HL-60 (cell line): ENCODE results near the gene SBF1.
A peak's percentile ranks its signal among the peaks of the same experiment; 100 is the strongest.

ENCODE experiments used
- CTCF ChIP-seq: IDR thresholded peaks from one replicate; pipeline ENCODE4 v1.5.1; 2011; ENCODE audit warnings: low read length, control low read depth, inconsistent platforms; ENCODE audit not compliant: insufficient read depth
- POLR2AphosphoS5 ChIP-seq: IDR thresholded peaks from 2 replicates; pipeline ENCODE4 v1.6.1; 2012; ENCODE audit warnings: low read depth

DNA sequence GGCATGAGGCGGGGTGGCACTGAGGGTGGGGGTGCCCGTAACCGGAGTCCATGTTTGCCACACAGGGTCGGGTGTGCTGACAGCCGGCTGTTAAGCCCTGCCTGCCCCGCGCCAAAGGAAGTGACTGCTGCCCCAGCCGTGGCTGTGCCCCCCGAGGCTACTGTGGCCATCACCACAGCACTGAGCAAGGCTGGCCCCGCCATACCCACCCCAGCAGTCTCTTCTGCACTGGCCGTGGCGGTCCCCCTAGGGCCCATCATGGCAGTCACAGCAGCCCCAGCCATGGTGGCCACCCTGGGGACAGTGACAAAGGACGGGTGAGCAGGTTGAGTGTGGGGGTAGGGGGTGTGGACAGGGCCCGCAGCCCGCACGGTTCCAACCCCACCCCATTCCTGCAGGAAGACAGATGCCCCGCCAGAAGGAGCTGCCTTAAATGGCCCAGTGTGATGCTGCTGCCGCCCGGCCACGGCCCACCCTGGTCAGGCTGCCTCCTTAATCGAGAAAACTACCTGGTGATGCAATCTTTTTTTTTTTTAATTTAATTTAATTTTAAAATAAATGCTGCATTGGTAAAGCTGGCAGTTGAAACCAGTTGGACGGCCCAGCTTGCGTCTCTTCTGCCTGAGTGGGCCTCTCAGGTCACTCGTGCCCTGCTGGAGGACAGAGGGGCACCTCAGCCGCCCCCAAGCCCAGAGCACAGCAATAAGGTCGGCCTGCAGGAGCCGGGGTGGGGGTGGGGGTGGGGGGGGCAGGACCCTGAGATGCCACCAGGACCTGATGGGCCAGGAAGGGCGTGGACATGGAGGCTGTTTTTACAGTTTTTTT is 30.8 kb downstream of the SBF1 start:
- no peak for TF ChIP-seq CTCF
- peak; percentile 47; the same call in 1 of the 2 replicates for TF ChIP-seq POLR2AphosphoS5
